Hepatocyte (in vitro differentiated cells): ENCODE measurements around the gene DPP10. TPM values are rescaled to one million over a fixed set of nuclear protein-coding genes. Genes with fewer than 3 reads are reported as not detected.

ENCODE experiments used
- DNase-seq: peaks from one replicate; pipeline ENCODE4 v3.0.0-alpha.2; 2016; ENCODE audit warnings: low spot score
- H2AFZ ChIP-seq: fragments of 200-600 bp; sonication (generic); 2 replicates; pipeline ENCODE4 v1.6.0; 2016; ENCODE audit warnings: antibody characterized with exemption, mild to moderate bottlenecking
- H3K27ac ChIP-seq: fragments of 200-600 bp; sonication (generic); 2 replicates; pipeline ENCODE4 v1.5.1; 2016; ENCODE audit warnings: mild to moderate bottlenecking
- H3K27me3 ChIP-seq: fragments of 200-600 bp; sonication (generic); 2 replicates; pipeline ENCODE4 v1.6.1; 2016
- H3K36me3 ChIP-seq: fragments of 200-600 bp; sonication (generic); replicated peaks from 2 replicates; pipeline ENCODE4 v1.5.1; 2016; ENCODE audit warnings: low read depth; ENCODE audit not compliant: insufficient read depth
- H3K4me1 ChIP-seq: fragments of 200-600 bp; sonication (generic); 2 replicates; pipeline ENCODE4 v1.5.1; 2016; ENCODE audit warnings: mild to moderate bottlenecking, moderate library complexity; ENCODE audit not compliant: insufficient read depth
- H3K4me2 ChIP-seq: fragments of 200-600 bp; sonication (generic); 2 replicates; pipeline ENCODE4 v1.6.0; 2016
- H3K4me3 ChIP-seq: fragments of 200-600 bp; sonication (generic); 2 replicates; pipeline ENCODE4 v1.5.1; 2016; ENCODE audit warnings: mild to moderate bottlenecking
- H3K79me2 ChIP-seq: fragments of 200-600 bp; sonication (generic); 2 replicates; pipeline ENCODE4 v1.6.0; 2017; ENCODE audit warnings: mild to moderate bottlenecking
- H3K9me2 ChIP-seq: fragments of 200-600 bp; sonication (generic); replicated peaks from 2 replicates; pipeline ENCODE4 v1.6.0; 2017; ENCODE audit warnings: mild to moderate bottlenecking; ENCODE audit not compliant: insufficient read depth
- H3K9me3 ChIP-seq: fragments of 200-600 bp; sonication (generic); 2 replicates; pipeline ENCODE4 v1.5.1; 2016; ENCODE audit warnings: low read depth, mild to moderate bottlenecking
- H4K20me1 ChIP-seq: fragments of 200-600 bp; sonication (generic); 2 replicates; pipeline ENCODE4 v1.6.0; 2016; ENCODE audit warnings: mild to moderate bottlenecking; ENCODE audit not compliant: insufficient read depth, poor library complexity, severe bottlenecking
- EZH2 ChIP-seq: fragments of 200-600 bp; sonication (generic); IDR thresholded peaks from 2 replicates; pipeline ENCODE4 v1.6.1; 2016; ENCODE audit warnings: antibody characterized with exemption, mild to moderate bottlenecking, borderline replicate concordance
- EZH2phosphoT487 ChIP-seq: fragments of 200-600 bp; sonication (generic); IDR thresholded peaks from one replicate; pipeline ENCODE4 v1.6.1; 2018; ENCODE audit warnings: antibody characterized with exemption, mild to moderate bottlenecking, low read depth, moderate library complexity; ENCODE audit not compliant: unreplicated experiment, severe bottlenecking
- WGBS: methylation state at CpG from one replicate; pipeline ENCODE4 v1.1.6; 2016; ENCODE audit warnings: low lambda C conversion rate; ENCODE audit errors: missing lambda C conversion rate; 5-methylcytosine and 5-hydroxymethylcytosine counted together
- polyA plus RNA-seq: library from polyadenylated mRNA; unstranded; fragments of >200 nt; fragmentation: Nextera tagmentation; extraction: Ambion mirVana; gene quantifications from 2 replicates; pipeline ENCODE4 v1.2.1, GENCODE V29; 2016
- total RNA-seq: library from RNA; depleted of rRNA; stranded (reverse); fragments of >200 nt; gene quantifications from 2 replicates; pipeline ENCODE4 v1.2.3, GENCODE V29; 2014
- TF ChIP-seq, protein P1 (sequence below): fragments of 200-600 bp; sonication (generic); IDR thresholded peaks from 2 replicates; pipeline ENCODE4 v1.5.1; 2016; ENCODE audit warnings: antibody characterized with exemption, mild to moderate bottlenecking; ENCODE audit not compliant: poor library complexity

DPP10 gene
- total and polyA plus RNA-seq, 2 experiments from 2014 or later = 5.0 to 15.7 TPM

DNA sequence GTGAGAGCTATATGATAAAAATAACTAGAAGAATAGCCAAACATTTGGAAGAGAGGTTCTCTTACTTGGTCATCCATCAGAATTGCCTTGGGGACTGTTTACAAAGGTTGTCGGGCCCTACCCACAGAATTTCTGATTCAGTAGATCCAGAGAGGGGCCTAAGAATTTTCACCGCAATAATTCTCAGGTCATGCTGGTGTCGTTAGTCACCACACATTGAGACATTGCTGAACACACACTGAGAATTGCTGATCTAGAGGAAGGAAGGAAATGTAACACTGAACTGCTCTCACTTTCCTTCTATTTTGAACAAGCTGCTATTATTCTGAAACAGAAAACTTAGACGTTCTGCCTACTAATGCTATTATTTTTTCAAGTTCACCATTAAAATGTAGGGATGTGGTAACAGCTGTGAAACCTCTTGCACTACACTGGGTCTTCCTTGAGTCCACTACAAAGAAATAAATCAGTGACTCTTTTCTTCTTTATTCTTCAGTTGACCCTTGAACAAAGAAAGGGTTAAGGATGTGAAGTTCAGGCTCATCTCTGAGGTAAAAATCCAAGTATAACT is 491.3 kb downstream of the DPP10 start:
- H3K36me3 ChIP-seq = no peaks in the 10 kb centered on the region
- H3K4me1 ChIP-seq = no peaks in the 10 kb centered on the region
- WGBS = 87% methylated on average over 4 of the region's 4 CpGs
- H3K27ac ChIP-seq = no peak overlapping the region
- H3K9me3 ChIP-seq = no peaks in the 10 kb centered on the region
- H3K9me2 ChIP-seq = no peaks in the 10 kb centered on the region
- no peak overlapping the region for H3K4me3 ChIP-seq
- H4K20me1 ChIP-seq = no peaks in the 10 kb centered on the region
- no peak for TF ChIP-seq EZH2
- TF ChIP-seq, protein P1, sequence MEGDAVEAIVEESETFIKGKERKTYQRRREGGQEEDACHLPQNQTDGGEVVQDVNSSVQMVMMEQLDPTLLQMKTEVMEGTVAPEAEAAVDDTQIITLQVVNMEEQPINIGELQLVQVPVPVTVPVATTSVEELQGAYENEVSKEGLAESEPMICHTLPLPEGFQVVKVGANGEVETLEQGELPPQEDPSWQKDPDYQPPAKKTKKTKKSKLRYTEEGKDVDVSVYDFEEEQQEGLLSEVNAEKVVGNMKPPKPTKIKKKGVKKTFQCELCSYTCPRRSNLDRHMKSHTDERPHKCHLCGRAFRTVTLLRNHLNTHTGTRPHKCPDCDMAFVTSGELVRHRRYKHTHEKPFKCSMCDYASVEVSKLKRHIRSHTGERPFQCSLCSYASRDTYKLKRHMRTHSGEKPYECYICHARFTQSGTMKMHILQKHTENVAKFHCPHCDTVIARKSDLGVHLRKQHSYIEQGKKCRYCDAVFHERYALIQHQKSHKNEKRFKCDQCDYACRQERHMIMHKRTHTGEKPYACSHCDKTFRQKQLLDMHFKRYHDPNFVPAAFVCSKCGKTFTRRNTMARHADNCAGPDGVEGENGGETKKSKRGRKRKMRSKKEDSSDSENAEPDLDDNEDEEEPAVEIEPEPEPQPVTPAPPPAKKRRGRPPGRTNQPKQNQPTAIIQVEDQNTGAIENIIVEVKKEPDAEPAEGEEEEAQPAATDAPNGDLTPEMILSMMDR = no peak
- no peak for TF ChIP-seq EZH2phosphoT487
- H2AFZ ChIP-seq = no peak overlapping the region
- DNase-seq = no peak
- H3K27me3 ChIP-seq = no peaks in the 10 kb centered on the region
- no peak overlapping the region for H3K4me2 ChIP-seq
- no peaks in the 10 kb centered on the region for H3K79me2 ChIP-seq

DNA sequence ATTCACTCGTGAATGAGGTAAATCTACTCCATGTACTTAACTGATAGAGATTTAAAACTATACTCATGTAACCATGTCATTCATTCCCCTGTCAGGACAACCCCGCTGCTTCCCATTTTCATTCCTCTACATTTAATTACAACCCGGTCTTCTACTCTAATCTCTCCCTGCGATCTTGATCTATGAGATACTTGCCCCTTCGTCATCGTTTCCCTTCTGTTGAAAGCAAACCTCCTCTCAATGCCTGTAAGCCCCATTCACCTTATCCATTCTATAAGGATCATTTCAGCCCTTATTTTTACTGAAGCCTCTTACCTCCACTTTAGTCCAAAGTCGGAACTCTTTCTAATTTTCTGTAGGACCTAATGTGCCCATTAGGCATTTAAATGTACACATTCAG is 492.6 kb downstream of the DPP10 start:
- TF ChIP-seq, protein P1 = no peak
- TF ChIP-seq EZH2 (no peak), EZH2phosphoT487 (no peak)
- no peak overlapping the region for H3K27ac ChIP-seq
- no peaks in the 10 kb centered on the region for H3K79me2 ChIP-seq
- no peak overlapping the region for H3K4me2 ChIP-seq
- no peaks in the 10 kb centered on the region for H3K9me2 ChIP-seq
- H2AFZ ChIP-seq = no peak overlapping the region
- H3K9me3 ChIP-seq = no peaks in the 10 kb centered on the region
- H3K36me3 ChIP-seq = no peaks in the 10 kb centered on the region
- H4K20me1 ChIP-seq = no peaks in the 10 kb centered on the region
- no peaks in the 10 kb centered on the region for H3K4me1 ChIP-seq
- H3K4me3 ChIP-seq = no peak overlapping the region
- no peak for DNase-seq
- no peaks in the 10 kb centered on the region for H3K27me3 ChIP-seq
- WGBS = 80% methylated on average over 7 of the region's 7 CpGs

DNA sequence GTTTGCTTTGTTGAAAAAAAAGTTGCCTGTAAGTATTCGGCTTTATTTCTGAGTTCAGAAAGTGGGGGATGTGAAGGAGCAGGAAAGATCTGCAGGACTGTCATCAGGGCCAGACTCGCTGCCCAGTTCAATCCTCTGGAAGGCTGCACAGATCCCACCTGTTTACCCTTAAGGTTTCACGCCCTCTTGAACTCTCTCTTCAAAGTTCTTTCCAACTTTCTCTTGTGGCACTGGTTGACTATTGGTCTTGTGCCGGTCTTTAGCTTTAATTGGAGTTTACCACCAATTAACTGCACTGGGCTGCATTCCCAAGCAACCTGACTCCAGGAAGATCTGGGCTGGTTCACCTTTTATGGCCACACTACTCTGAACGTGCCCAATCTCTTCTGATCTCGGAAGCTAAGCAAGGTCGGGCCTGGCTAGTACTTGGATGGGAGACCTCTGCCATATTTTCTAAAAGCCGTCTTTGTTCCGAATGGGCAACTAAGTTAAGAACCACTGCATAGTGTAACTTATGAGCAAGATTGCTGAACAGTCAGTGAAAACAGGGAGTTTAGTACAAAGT is 495.0 kb downstream of the DPP10 start:
- no peaks in the 10 kb centered on the region for H3K79me2 ChIP-seq
- H3K36me3 ChIP-seq = no peaks in the 10 kb centered on the region
- no peaks in the 10 kb centered on the region for H3K4me1 ChIP-seq
- H3K9me3 ChIP-seq = no peaks in the 10 kb centered on the region
- DNase-seq = no peak
- 87% methylated on average over 9 of the region's 9 CpGs for WGBS
- H3K4me2 ChIP-seq = no peak overlapping the region
- H4K20me1 ChIP-seq = no peaks in the 10 kb centered on the region
- H3K27ac ChIP-seq = no peak overlapping the region
- no peaks in the 10 kb centered on the region for H3K9me2 ChIP-seq
- H3K4me3 ChIP-seq = no peak overlapping the region
- no peak overlapping the region for H2AFZ ChIP-seq
- TF ChIP-seq EZH2phosphoT487 = no peak
- TF ChIP-seq EZH2 = no peak
- TF ChIP-seq, protein P1 = no peak
- H3K27me3 ChIP-seq = no peaks in the 10 kb centered on the region
